Myocyte (in vitro differentiated cells): Measurements from ENCODE around the gene RCOR1. TPM values are rescaled to one million over a fixed set of nuclear protein-coding genes. Genes with fewer than 3 reads are reported as not detected.
A peak's percentile ranks its signal among the peaks of the same experiment; 100 is the strongest.
"Not testable (repeated sequence)": the region's sequence is repeated elsewhere in the genome, so short reads cannot be mapped to it uniquely, and the experiment has no call there.

ENCODE experiments used
- DNase-seq: peaks from one replicate; pipeline ENCODE4 v3.0.0-alpha.2; 2012; ENCODE audit warnings: low read depth
- total RNA-seq: library from RNA; depleted of rRNA; stranded (reverse); fragments of >200 nt; gene quantifications from 2 replicates; pipeline ENCODE4 v1.2.3, GENCODE V29; 2014

RCOR1 gene
- total RNA-seq, 1 donor from 2014 or later, result 17.7 TPM

DNA sequence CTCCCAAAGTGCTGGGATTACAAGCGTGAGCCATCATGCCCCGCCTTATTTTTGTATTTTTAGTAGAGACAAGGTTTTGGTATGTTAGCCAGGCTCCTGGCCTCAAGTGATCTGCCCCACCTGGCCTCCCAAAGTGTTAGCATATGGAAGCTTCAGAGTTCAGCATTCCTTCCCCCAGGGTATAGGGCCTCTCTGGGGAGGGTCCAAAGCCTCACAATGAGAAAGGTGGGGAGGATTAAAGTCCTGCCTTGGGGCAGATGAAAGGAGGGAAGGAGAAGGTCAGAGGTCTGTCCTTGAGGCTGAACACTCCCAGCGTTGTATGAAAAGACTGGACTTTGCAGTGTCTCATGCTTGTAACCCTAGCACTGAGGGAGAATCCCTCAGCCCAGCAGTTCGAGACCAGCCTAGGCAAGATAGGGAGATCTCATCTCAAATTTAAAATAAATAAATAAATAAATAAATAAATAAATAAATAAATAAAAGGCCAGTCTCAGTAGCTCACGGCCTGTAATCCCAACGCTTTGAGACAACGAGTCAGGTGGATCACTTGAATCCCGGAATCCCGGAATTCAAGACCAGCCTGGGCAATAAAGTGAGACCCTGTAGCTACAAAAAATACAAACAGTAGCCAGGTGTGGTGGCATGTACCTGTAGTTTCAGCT is 22.0 kb upstream of the RCOR1 start:
- no peak for DNase-seq

DNA sequence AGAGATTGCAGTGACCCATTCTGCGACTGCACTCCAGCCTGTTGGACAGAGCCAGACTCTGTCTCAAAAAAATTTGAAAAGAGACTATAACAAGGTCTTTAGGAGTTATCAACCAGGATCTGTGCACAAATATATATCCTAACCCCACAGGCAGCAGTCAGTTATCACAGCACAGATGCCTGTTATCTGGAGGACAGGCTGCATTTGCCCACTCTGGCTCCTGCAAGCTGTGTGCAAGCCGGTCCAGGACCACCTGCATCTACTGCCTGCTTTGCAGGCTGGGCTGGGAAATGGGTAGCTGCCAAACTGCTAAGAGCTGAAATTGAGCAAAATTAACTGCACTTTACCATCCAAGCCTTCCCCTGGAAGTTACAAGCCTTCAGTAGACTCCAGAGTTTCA is 21.4 kb upstream of the RCOR1 start:
- no peak for DNase-seq

DNA sequence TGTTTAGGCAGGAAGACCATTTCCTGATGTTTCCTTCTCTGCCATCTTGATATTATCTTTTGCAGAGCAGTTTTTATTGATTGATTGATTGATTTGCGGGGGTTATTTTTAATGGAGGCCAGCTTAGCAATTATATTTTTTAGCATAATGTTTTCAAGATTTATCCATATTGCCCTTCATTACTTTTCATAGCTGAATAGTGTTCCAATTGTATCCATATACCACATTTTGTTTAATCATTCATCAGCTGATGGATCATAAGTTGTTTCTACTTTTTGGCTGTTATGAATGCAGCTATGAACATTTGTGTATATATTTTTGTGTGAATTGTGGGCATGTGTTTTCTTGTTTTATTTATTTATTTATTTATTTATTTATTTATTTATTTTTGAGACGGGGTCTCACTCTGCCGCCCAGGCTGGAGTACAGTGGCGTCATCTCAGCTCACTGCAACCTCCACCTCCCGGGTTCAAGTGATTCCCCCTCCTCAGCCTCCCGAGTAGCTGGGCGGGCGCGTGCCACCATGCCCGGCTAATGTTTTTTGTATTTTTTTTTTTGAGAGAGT is 20.9 kb upstream of the RCOR1 start:
- DNase-seq, result no peak

DNA sequence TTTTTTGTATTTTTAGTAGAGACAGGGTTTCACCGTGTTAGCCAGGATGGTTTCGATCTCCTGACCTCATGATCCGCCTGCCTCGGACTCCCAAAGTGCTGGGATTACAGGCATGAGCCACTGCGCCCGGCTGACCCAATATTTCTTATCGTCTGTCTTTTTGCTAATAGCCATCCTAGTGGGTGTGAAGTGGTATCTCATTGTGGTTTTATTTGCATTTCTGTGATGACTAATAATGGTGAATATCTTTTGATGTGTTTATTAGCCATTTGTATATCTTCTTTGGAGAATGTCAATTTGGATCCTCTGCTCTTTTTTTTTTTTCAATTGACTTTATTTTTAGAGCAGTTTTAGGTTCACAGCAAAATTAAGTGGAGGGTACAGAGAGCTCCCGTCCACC is 19.3 kb upstream of the RCOR1 start:
- not testable (repeated sequence) for DNase-seq

DNA sequence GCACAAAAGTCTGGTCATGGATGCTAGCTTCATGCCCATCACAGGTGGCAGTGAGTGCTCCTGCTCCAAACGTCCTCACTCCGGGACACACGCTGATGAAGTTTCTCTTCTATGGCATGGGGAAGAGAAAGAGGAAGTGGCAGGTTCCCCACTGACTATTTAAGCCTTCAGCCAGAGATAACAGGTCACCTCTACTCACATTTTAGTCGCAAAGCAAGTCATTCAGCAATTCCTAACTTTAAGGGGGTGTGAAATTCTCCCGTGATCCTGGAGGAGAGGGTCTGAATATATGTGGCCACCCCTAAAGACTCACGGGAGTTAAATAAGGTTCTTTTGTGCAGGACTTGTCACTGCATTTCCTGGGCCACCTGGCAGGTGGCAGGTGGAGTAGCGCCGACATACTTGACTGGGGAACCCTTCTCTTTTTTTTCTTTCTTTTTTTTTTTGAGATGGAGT is 18.8 kb upstream of the RCOR1 start:
- DNase-seq, result no peak

DNA sequence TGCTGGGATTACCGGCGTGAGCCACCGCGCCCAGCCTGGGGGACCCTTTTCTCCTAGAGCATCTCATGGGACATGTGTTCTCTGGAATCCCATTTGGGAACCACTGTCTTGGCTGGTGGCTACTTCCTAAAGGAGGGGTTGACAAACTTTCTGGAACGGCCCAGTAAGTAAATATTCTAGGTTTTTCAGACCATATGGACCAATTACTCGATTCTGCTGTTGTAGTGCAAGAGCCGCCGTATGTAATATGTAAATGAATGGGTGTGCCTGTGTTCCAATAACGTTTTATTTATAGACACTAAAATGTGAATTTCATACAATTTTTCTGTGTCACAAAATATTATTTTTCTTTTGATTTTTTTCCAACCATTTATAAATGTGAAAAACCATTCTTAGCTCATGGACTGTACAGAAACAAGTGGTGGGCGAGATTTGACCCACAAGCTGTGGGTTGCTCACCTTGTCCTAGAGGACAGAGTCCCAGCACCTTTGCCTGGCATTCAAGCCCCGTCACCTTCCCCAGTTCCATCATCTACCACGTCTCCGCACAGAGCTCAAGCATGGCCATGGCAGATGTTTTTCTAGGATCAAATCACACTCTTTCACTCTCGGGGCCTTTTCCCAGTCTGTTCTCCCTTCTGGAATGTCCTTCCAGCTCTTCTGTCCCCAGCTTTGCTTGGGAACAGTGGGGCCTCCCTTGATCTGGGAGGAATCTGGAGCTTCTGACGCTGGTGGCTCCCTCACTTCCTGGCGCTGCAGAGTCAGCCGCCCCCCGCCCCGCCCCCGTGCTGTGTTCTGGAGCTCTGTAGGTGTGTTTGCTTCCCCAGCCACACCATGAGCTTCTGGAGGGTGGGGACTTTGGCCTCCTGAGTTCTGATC is 17.9 kb upstream of the RCOR1 start:
- DNase-seq, result no peak

DNA sequence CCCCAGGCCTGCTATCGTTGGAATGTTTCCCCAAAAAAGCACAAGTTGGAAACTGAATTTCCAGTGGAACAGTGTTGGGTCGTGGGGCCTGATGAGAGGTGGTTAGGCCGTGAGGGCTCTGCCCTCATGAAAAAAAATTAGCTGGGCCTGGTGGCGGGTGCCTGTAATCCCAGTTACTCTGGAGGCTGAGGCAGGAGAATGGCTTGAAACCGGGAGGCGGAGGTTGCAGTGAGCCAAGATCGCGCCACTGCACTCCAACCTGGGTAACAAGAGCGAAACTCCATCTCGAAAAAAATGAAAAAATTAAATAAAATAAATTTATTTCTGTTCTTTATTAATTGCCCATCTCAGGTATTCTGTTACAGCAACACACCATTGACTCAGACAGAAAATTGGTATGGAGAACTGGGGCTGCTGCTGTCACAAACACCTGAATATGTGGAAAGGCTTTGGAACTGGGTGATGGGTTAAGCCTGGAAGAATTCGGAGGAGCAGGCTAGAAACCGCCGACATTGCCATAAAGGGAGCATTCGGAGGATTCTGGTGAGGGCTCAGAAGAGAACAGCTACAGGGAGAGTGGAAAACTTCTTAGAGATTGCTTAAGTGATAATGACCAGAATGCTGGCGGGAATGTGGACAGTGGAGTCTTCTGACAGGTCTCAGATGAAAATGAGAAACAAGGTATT is 17.1 kb upstream of the RCOR1 start:
- no peak for DNase-seq

DNA sequence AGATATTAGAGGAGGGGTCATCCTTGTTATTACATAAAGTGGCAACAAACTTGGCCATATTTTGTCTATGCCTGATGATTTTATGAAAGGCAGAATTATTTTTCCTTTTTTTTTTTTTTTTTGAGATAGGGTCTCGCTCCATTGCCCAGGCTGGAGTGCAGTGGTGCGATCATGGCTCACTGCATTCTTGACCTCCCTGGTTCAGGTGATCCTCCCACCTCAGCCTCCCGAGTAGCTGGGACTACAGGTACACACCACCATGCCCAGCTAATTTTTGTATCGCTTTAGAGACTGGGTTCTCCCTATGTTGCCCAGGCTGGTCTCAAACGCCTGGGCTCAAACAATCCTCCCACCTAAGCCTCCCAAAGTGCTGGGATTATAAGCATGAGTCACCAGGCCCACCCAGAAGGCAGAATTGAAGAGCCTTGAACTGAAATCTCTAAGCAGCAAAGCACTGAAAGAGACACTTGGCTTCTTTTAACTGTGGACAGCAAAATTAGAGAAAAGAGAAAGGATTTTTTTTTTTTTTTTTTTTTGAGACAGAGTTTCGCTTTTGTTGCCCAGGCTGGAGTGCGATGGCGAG is 16.5 kb upstream of the RCOR1 start:
- not testable (repeated sequence) for DNase-seq

DNA sequence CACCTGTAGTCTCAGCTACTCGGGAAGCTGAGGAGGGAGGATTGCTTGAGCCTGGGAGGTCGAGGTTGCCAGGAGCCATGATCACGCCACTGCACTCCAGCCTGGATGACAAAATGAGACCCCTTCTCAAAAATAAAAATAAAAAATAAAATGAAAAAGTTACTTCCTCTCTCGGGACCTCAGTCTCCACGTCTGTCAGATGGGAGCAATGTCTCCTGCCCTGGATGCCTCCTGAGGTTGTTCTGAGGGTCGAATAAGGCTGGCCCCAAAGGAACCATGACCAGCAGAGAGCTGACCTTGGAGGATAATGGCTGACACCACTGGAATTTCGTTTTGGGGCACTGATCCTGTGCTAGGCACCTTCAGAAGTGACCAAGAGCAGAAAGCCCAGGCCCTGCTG is 13.6 kb upstream of the RCOR1 start:
- no peak for DNase-seq

DNA sequence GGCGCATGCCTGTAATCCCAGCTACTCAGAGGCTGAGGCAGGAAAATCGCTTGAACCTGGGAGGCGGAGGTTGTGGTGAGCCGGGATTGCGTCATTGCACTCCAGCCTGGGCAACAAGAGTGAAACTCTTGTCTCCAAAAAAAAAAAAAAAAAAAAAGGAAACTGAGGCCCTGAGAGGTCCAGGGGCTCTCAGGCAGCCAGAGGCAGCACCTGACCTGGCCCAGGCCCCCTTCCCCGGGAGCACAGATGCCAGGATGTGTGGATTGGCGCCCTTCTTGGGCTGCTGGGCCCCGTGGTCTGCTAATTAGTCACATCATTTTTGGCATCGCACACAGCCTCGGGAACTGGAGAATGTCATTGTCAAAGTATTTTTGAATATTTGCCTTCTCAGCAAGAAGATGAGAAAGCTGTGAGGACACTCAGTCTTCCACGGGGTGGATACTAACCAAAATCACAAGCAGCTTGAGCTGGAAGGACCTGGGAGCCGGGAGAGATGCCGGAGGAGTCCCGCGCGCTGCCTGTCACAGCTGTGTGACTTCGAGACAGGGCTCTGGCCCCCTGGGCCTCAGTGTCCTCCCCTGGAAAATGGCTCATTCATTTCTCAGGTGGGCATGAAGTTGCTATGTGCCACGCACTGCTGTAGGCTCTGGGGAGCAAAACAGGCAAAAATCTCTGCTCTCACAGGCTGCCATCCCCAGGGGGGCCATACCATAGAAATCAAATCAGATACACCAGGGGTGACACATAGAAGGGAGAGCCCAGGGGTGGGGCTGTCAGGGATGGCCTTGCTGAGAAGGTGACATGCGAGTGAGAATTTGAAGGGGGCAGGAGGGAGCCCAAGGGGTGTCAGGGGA is 12.5 kb upstream of the RCOR1 start:
- peak; percentile 61 for DNase-seq

DNA sequence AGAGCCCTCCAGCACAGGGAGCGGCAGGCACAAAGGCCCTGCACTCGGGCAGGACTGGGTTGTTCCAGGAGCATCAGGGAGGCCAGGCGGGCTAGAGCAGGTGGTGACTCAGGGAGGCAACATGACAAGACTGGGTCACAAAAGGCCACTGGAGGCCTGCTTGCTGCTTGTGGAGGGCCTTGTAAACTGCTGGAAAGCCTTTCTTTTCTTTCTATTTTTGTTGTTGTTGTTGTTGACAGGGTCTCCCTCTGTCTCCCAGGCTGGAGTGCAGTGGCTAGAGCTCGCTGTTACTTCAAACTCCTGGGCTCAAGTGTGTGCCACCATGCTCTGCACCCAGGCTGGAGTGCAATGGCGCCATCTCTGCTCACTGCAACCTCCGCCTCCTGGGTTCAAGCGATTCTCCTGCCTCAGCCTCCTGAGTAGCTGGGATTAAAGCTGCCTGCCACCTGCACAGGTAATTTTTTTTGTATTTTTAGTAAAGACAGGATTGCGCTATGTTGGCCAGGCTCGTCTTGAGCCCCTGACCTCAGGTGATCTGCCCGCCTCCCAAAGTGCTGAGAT is 11.8 kb upstream of the RCOR1 start:
- no peak for DNase-seq

DNA sequence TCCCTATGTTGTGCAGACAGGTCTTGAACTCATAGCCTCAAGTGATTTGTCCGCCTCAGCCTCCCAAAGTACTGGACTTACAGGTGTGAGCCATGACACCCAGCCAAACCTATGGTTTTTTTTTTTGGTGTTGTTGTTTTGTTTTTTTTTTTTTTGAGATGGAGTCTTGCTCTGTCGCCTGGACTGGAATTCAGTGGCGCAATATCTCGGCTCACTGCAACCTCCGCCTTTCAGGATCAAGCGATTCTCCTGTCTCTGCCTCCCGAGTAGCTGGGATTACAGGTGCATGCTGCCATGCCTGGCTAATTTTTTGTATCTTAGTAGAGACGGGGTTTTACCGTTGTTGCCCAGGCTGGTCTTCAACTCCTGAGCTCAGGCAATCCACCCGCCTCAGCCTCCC is 11.3 kb upstream of the RCOR1 start:
- no peak for DNase-seq

DNA sequence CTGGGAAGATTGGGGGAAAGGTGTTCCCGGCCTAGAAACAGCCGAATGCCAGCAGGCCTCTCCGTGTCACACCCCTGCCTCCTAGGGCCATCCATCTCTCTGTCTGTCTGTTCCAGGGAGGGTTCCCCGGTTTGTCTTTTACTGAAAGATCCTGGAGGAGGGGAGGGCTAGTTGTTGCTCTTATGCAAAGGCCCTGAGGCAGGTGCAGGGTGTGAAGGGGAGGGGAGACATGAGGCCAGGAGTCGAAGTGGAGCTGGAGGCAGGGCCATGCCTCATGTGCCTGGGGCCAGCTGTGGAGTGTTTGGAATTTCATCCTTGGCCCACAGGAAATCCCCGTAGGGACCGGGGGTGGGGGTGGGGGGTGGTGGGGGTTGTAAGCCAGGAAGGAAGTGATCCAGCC is 8.7 kb upstream of the RCOR1 start:
- no peak for DNase-seq

DNA sequence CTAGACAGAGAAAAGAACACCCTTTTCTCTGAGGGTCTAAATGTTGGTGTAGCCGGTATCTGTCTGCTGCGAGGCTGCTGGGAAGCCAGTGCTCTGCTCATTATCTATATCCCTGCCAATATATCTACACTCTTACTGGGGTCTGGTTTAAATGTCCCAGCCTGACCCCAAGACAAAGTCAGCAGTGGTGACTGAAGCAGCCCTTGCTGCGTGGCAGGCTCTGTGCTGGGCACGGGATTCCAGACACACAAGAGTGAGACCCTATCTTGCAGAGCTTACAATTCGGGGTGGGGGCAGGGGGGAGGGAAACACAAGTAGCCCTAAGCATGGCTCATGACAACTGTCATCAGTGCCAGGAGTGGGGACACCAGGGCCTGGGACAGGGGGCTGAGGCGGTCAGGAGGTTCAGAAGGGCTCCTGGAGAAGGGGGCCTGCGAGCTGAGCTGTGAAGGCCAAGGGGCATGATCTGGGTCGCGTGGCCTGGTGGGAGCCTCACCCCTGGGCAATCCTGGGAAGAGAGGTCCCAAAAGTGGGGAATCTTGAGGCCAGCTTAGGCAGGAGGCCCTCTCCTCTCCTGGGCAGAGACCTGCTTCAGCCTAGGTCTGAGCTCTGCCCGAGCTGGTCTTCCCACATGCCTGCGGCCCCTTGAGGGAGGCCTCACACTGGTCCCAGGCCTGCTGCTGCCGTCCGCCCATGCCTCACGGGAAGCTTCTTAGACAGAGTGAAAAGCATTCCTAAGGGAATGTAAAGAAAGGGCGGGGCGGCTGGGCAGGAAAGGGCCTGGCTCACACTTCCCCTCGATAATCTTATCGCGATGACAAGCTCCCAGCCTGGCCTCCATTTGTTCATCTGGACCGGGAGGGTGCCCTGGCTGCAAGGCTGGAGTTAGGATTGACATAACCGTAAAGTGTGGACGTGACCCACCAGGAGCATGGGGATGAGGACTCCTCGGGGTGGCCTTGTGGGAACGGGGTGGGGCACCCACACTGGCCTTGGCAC is 7.3 kb upstream of the RCOR1 start:
- no peak for DNase-seq

DNA sequence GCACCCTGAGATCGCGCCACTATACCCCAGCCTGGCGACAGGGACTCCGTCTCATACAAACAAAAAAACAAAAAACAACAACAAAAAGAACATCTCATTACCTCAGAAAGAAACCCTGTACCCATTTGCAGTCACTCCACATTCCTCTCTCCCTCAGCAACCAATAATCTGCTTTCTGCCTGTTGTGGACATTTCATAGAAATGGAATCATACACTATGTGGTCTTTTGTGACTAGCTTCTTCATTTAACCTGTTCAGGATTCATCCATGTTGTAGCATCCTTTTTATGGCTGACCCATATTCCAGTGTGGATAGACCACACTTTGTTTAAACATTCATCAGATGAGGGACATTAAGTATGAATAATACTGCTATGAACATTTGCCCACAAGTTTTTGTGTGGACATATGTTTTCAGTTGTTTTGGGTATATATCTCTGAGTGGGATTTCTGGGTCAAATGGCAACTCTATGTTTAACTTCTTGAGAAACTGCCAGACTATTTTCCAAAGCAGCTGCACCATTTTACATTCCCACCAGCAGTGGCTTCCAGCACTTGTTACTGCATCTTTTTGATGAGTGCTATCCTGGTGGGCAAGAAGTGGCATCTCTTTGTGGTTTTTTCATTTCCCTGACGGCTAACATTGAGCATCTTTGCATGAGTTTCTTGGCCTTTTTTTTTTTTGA is 5.9 kb upstream of the RCOR1 start:
- peak; percentile 61 for DNase-seq

DNA sequence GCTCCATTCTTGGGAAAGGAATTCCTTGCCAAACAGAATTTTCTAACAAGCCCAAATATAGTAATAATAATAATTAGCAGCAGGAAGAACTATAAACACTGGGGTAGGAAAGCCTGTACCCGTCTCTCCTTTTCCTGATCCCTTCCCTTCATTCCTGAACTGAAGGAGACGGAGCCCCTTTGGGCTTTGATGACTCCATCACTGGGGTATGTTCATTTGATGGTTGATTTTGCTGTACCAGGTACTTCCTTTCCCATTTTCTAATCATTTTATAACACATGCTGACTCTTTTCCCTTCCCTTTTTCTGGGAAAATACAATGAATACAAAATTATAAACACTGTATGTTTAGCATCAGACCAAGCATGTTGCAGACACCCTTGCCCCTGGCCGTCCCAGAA is 3.6 kb upstream of the RCOR1 start:
- DNase-seq, result no peak

DNA sequence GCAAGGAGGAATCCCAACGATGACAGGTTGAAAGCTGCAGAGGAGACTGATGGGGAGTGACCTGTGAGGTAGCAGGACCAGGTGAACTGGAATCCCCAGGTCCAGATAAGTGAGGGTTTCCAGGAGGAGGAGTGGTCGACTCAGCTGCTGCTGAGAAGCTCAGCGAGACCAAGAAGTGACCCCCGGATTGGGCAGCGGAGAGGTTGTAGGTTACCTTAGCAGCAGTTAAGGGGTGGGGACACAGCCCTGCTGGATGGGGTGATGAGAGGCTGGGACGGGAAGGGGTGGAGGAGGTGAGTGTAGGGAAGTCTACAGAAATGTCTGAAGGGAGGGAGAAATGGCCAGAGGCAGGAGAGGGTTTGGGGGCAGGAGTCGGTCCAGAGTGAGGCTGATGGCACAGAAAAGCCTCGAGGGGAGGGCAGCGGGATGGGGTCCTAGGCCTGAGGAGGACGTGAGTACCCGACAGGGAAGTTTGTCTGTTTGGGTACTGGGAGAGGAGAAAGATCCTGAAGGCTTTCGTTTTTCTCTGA is 2.6 kb upstream of the RCOR1 start:
- DNase-seq, result no peak

DNA sequence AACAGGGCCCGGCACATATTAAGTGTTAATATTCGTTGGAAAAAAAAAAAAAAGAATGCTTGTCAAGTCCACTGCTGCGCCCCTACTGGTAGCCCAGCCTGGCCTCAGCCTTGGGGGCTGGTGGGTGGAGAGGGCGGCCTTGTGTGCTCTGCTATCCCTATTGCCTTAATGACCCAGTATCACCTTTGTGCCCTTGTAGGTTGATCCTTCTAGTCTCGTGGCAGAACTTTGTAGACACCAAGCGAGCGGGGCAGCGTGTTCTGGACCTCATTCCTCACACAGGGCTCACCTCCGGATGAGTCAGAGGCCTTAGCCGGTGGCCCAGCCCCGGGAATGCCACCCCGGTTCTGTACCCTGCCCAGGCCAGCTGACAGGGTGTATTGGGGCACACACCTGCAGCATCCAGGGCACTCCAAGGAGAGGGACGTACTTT is 1.8 kb upstream of the RCOR1 start:
- peak; percentile 31 for DNase-seq
